Choroid plexus epithelial cell (primary cell): ENCODE results near the gene PSAP.

Experiments used
- DNase-seq: peaks from one replicate; pipeline ENCODE4 v3.0.0-alpha.2; 2010; ENCODE audit warnings: low read depth
- H3K4me3 ChIP-seq: 2 replicates; pipeline ENCODE4 v1.5.1; 2011; ENCODE audit warnings: low read depth, mild to moderate bottlenecking, control low read depth, low read length, moderate library complexity
- CTCF ChIP-seq: conservative IDR thresholded peaks from 2 replicates; pipeline ENCODE4 v1.5.1; 2011; ENCODE audit warnings: low read depth, mild to moderate bottlenecking, control low read depth, inconsistent platforms, low read length, moderate library complexity

Gene PSAP

GRCh38 chr10:71802715-71803488 is 48.1 kb downstream of the PSAP start:
- no peak overlapping the region for H3K4me3 ChIP-seq
- no peak for DNase-seq
- no peak for TF ChIP-seq CTCF

- no peak for DNase-seq
- no peak overlapping the region for H3K4me3 ChIP-seq
- no peak for TF ChIP-seq CTCF
Observed at GRCh38 chr10:71802235-71802634, 48.8 kb downstream of the PSAP start.

- no peak for TF ChIP-seq CTCF
- no peak for DNase-seq
- H3K4me3 ChIP-seq, result no peak overlapping the region
Observed at GRCh38 chr10:71801361-71801760, 49.7 kb downstream of the PSAP start.

- DNase-seq, result no peak
- no peak overlapping the region for H3K4me3 ChIP-seq
- no peak for TF ChIP-seq CTCF
Observed at GRCh38 chr10:71799608-71800453, 51.2 kb downstream of the PSAP start.

- no peak for TF ChIP-seq CTCF
- H3K4me3 ChIP-seq, result no peak overlapping the region
- no peak for DNase-seq
Observed at GRCh38 chr10:71799112-71799511, 51.9 kb downstream of the PSAP start.

- no peak overlapping the region for H3K4me3 ChIP-seq
- no peak for TF ChIP-seq CTCF
- DNase-seq, result no peak
Observed at GRCh38 chr10:71798308-71798624, 52.8 kb downstream of the PSAP start.
